SK-N-SH (cell line): ENCODE measurements around the gene PDE9A. TPM values are rescaled to one million over a fixed set of nuclear protein-coding genes. Genes with fewer than 3 reads are reported as not detected.

Experiments
- CTCF ChIA-PET: fragments of 300-600, 350-600 bp; formaldehyde crosslinking; extraction: SDS; loops from one replicate; lab custom pipeline; 2021; lab: Yijun Ruan, JAX
- POLR2A ChIA-PET: fragments of 350-600 bp; sonication (Branson Sonifier 250); formaldehyde crosslinking; extraction: SDS; loops from one replicate; lab custom pipeline; 2020; ENCODE audit warnings: antibody characterized with exemption, inconsistent platforms; lab: Yijun Ruan, JAX
- DNase-seq: peaks from one replicate; pipeline ENCODE4 v3.0.0; 2012
- H2AFZ ChIP-seq: fragments of 200-600 bp; sonication (generic); 2 replicates; pipeline ENCODE4 v1.8.1; 2016; ENCODE audit warnings: antibody characterized with exemption, mild to moderate bottlenecking, low read depth
- H3F3A ChIP-seq: fragments of 200-600 bp; sonication (generic); replicated peaks from 2 replicates; pipeline ENCODE3; 2016; ENCODE audit warnings: antibody characterized with exemption, mild to moderate bottlenecking; ENCODE audit not compliant: insufficient read depth
- H3K27ac ChIP-seq, 2 experiments: fragments of 200-500 bp in 1 of 2; fragments of 200-600 bp in 1 of 2; sonication (Bioruptor generic) in 1 of 2; sonication (generic), shearing (Covaris generic) in 1 of 2; 2 replicates each; pipeline versions ENCODE4 v1.5.1 to v1.6.1; 2014 to 2016; ENCODE audit warnings: low read depth in 2 of 2, inconsistent platforms in 1 of 2, low read length in 1 of 2, mild to moderate bottlenecking in 1 of 2, mixed read lengths in 1 of 2
- H3K27me3 ChIP-seq: fragments of 200-600 bp; sonication (generic), shearing (Covaris generic); 2 replicates; pipeline ENCODE4 v1.6.1; 2016; ENCODE audit warnings: mixed run types; ENCODE audit not compliant: insufficient read depth
- H3K36me3 ChIP-seq, 2 experiments: fragments of 200-500 bp in 1 of 2; fragments of 200-600 bp in 1 of 2; sonication (Bioruptor generic) in 1 of 2; sonication (generic) in 1 of 2; replicated peaks in 1 of 2; 2 replicates each; pipeline versions ENCODE3 to v1.5.1; 2014 to 2016; ENCODE audit warnings: low read length in 1 of 2, mild to moderate bottlenecking in 1 of 2; ENCODE audit not compliant: insufficient read depth in 2 of 2, control insufficient read depth in 1 of 2
- H3K4me1 ChIP-seq, 2 experiments: fragments of 200-500 bp in 1 of 2; fragments of 200-600 bp in 1 of 2; sonication (Bioruptor generic) in 1 of 2; sonication (generic), shearing (Covaris generic) in 1 of 2; 2 replicates each; pipeline versions ENCODE4 v1.5.1 to v1.6.1; 2014 to 2016; ENCODE audit warnings: low read depth in 1 of 2, low read length in 1 of 2, mixed run types in 1 of 2; ENCODE audit not compliant: insufficient read depth in 2 of 2, control insufficient read depth in 1 of 2
- H3K4me2 ChIP-seq: fragments of 200-600 bp; sonication (generic), shearing (Covaris generic); 2 replicates; pipeline ENCODE4 v1.6.1; 2017; ENCODE audit warnings: mixed run types
- H3K4me3 ChIP-seq, 2 experiments: fragments of 200-500 bp in 1 of 2; fragments of 200-600 bp in 1 of 2; sonication (Bioruptor generic) in 1 of 2; sonication (generic), shearing (Covaris generic) in 1 of 2; 2 replicates each; pipeline versions ENCODE4 v1.5.1 to v1.8.1; 2014 to 2016; ENCODE audit warnings: low read depth in 2 of 2, inconsistent platforms in 1 of 2, low read length in 1 of 2, mild to moderate bottlenecking in 1 of 2, mixed read lengths in 1 of 2, moderate library complexity in 1 of 2
- H3K79me2 ChIP-seq: fragments of 200-600 bp; sonication (generic); 2 replicates; pipeline ENCODE4 v1.8.1; 2017; ENCODE audit warnings: mild to moderate bottlenecking; ENCODE audit not compliant: insufficient read depth
- H3K9ac ChIP-seq: fragments of 200-600 bp; sonication (generic); 2 replicates; pipeline ENCODE4 v1.6.1; 2017; ENCODE audit warnings: mixed run types
- H3K9me2 ChIP-seq: fragments of 200-600 bp; sonication (generic); 2 replicates; pipeline ENCODE4 v1.6.1; 2017; ENCODE audit warnings: mixed run types
- H3K9me3 ChIP-seq: fragments of 200-600 bp; sonication (generic); 2 replicates; pipeline ENCODE4 v1.6.1; 2017; ENCODE audit warnings: mixed run types, mild to moderate bottlenecking, moderate library complexity
- H4K20me1 ChIP-seq: fragments of 200-600 bp; sonication (generic); 2 replicates; pipeline ENCODE4 v1.6.1; 2017; ENCODE audit warnings: mild to moderate bottlenecking, mixed run types; ENCODE audit not compliant: insufficient read depth
- CHD2 ChIP-seq: fragments of 150-350 bp; IDR thresholded peaks from 2 replicates; pipeline ENCODE4 v1.6.1; 2018; ENCODE audit warnings: low read length; ENCODE audit not compliant: partially characterized antibody
- ELF1 ChIP-seq: IDR thresholded peaks from 2 replicates; pipeline ENCODE4 v1.4.0; 2012
- FOXM1 ChIP-seq: IDR thresholded peaks from 2 replicates; pipeline ENCODE4 v1.4.0; 2012; ENCODE audit warnings: low read depth, mild to moderate bottlenecking
- GATA2 ChIP-seq: sonication (generic); formaldehyde crosslinking; IDR thresholded peaks from 2 replicates; pipeline ENCODE4 v1.5.0; 2020; ENCODE audit warnings: mild to moderate bottlenecking, missing genetic modification reagents
- MEF2A ChIP-seq: IDR thresholded peaks from 2 replicates; pipeline ENCODE4 v1.4.0; 2012; ENCODE audit warnings: low read depth, borderline replicate concordance
- POLR2AphosphoS5 ChIP-seq: IDR thresholded peaks from 2 replicates; pipeline ENCODE4 v1.6.1; 2012; ENCODE audit warnings: low read depth, low read length
- RAD21 ChIP-seq: IDR thresholded peaks from 2 replicates; pipeline ENCODE4 v1.6.1; 2012; ENCODE audit warnings: mild to moderate bottlenecking, low read length
- RFX5 ChIP-seq: IDR thresholded peaks from 2 replicates; pipeline ENCODE4 v1.6.1; 2012; ENCODE audit warnings: mild to moderate bottlenecking, improper control_type of control experiment, low read length
- TAF1 ChIP-seq: IDR thresholded peaks from 2 replicates; pipeline ENCODE4 v1.6.1; 2012; ENCODE audit warnings: low read depth, mild to moderate bottlenecking, low read length, moderate library complexity, borderline replicate concordance
- TCF12 ChIP-seq: IDR thresholded peaks from 2 replicates; pipeline ENCODE4 v1.4.0; 2012
- TEAD4 ChIP-seq: IDR thresholded peaks from 2 replicates; pipeline ENCODE4 v1.4.0; 2012; ENCODE audit warnings: mild to moderate bottlenecking, borderline replicate concordance; ENCODE audit not compliant: insufficient read depth
- USF2 ChIP-seq: fragments of 150-350 bp; IDR thresholded peaks from 2 replicates; pipeline ENCODE4 v1.6.1; 2017; ENCODE audit warnings: antibody characterized with exemption, low read length, low read depth, borderline replicate concordance
- WGBS: methylation state at CpG from one replicate; pipeline ENCODE4 v1.1.6; 2017; ENCODE audit warnings: low lambda C conversion rate; 5-methylcytosine and 5-hydroxymethylcytosine counted together
- polyA plus RNA-seq, 3 experiments: library from polyadenylated mRNA; depleted of rRNA; stranded (reverse); fragments of >200 nt; gene quantifications; 2 replicates each; pipeline ENCODE4 v1.2.3, GENCODE V29; 2012
- TF ChIP-seq, protein P1 (sequence below): IDR thresholded peaks from 2 replicates; pipeline ENCODE4 v1.4.0; 2012; ENCODE audit warnings: low read depth, borderline replicate concordance
- TF ChIP-seq, protein P2 (sequence below): IDR thresholded peaks from 2 replicates; pipeline ENCODE4; 2012
- TF ChIP-seq, protein P3 (sequence below): IDR thresholded peaks from 2 replicates; pipeline ENCODE4 v1.6.1; 2012; ENCODE audit warnings: mild to moderate bottlenecking, low read depth, low read length, moderate library complexity
- TF ChIP-seq, protein P4 (sequence below): fragments of 150-350 bp; IDR thresholded peaks from 2 replicates; pipeline ENCODE4 v1.6.1; 2016; ENCODE audit warnings: mild to moderate bottlenecking, low read depth, low read length
- TF ChIP-seq, protein P5 (sequence below): IDR thresholded peaks from 2 replicates; pipeline ENCODE4 v1.4.0; 2012; ENCODE audit warnings: low read depth
- TF ChIP-seq, protein P6 (sequence below): IDR thresholded peaks from 2 replicates; pipeline ENCODE4 v1.4.0; 2012; ENCODE audit warnings: low read depth, borderline replicate concordance

The PDE9A gene
- polyA plus RNA-seq, 1 of the 3 experiments (the other 2 are of a cell fraction): 0.28 TPM

- Histone ChIP-seq H3K9me2 (no peaks in the 10 kb centered on the region), H4K20me1 (no peaks in the 10 kb centered on the region), H3K4me2 (no peak overlapping the region), H3K9me3 (no peaks in the 10 kb centered on the region), H3K27ac (no peak overlapping the region), H2AFZ (no peak overlapping the region), H3K79me2 (no peaks in the 10 kb centered on the region), H3K36me3 (no peaks in the 10 kb centered on the region), H3K4me3 (no peak overlapping the region), H3K27me3 (no peaks in the 10 kb centered on the region), H3F3A (no peaks in the 10 kb centered on the region), H3K9ac (no peak overlapping the region), H3K4me1 (peaks cover 0 to 14% of the 10 kb centered on the region in 2 experiments; a peak in 1 of 4 replicates)
- DNase-seq: no peak
- TF ChIP-seq USF2 (no peak), POLR2AphosphoS5 (no peak), FOXM1 (no peak), MEF2A (no peak), CHD2 (no peak), RFX5 (no peak), GATA2 (CRISPR knock-in tag) (no peak), ELF1 (no peak), TEAD4 (no peak), RAD21 (no peak), TAF1 (no peak), TCF12 (no peak)
- TF ChIP-seq, protein P1, sequence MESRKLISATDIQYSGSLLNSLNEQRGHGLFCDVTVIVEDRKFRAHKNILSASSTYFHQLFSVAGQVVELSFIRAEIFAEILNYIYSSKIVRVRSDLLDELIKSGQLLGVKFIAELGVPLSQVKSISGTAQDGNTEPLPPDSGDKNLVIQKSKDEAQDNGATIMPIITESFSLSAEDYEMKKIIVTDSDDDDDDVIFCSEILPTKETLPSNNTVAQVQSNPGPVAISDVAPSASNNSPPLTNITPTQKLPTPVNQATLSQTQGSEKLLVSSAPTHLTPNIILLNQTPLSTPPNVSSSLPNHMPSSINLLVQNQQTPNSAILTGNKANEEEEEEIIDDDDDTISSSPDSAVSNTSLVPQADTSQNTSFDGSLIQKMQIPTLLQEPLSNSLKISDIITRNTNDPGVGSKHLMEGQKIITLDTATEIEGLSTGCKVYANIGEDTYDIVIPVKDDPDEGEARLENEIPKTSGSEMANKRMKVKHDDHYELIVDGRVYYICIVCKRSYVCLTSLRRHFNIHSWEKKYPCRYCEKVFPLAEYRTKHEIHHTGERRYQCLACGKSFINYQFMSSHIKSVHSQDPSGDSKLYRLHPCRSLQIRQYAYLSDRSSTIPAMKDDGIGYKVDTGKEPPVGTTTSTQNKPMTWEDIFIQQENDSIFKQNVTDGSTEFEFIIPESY: no peak
- TF ChIP-seq, protein P2, sequence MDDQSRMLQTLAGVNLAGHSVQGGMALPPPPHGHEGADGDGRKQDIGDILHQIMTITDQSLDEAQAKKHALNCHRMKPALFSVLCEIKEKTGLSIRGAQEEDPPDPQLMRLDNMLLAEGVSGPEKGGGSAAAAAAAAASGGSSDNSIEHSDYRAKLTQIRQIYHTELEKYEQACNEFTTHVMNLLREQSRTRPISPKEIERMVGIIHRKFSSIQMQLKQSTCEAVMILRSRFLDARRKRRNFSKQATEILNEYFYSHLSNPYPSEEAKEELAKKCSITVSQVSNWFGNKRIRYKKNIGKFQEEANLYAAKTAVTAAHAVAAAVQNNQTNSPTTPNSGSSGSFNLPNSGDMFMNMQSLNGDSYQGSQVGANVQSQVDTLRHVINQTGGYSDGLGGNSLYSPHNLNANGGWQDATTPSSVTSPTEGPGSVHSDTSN: no peak
- TF ChIP-seq, protein P3, sequence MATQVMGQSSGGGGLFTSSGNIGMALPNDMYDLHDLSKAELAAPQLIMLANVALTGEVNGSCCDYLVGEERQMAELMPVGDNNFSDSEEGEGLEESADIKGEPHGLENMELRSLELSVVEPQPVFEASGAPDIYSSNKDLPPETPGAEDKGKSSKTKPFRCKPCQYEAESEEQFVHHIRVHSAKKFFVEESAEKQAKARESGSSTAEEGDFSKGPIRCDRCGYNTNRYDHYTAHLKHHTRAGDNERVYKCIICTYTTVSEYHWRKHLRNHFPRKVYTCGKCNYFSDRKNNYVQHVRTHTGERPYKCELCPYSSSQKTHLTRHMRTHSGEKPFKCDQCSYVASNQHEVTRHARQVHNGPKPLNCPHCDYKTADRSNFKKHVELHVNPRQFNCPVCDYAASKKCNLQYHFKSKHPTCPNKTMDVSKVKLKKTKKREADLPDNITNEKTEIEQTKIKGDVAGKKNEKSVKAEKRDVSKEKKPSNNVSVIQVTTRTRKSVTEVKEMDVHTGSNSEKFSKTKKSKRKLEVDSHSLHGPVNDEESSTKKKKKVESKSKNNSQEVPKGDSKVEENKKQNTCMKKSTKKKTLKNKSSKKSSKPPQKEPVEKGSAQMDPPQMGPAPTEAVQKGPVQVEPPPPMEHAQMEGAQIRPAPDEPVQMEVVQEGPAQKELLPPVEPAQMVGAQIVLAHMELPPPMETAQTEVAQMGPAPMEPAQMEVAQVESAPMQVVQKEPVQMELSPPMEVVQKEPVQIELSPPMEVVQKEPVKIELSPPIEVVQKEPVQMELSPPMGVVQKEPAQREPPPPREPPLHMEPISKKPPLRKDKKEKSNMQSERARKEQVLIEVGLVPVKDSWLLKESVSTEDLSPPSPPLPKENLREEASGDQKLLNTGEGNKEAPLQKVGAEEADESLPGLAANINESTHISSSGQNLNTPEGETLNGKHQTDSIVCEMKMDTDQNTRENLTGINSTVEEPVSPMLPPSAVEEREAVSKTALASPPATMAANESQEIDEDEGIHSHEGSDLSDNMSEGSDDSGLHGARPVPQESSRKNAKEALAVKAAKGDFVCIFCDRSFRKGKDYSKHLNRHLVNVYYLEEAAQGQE: no peak
- TF ChIP-seq, protein P4, sequence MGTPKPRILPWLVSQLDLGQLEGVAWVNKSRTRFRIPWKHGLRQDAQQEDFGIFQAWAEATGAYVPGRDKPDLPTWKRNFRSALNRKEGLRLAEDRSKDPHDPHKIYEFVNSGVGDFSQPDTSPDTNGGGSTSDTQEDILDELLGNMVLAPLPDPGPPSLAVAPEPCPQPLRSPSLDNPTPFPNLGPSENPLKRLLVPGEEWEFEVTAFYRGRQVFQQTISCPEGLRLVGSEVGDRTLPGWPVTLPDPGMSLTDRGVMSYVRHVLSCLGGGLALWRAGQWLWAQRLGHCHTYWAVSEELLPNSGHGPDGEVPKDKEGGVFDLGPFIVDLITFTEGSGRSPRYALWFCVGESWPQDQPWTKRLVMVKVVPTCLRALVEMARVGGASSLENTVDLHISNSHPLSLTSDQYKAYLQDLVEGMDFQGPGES: no peak
- TF ChIP-seq, protein P5, sequence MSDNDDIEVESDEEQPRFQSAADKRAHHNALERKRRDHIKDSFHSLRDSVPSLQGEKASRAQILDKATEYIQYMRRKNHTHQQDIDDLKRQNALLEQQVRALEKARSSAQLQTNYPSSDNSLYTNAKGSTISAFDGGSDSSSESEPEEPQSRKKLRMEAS: no peak
- TF ChIP-seq, protein P6, sequence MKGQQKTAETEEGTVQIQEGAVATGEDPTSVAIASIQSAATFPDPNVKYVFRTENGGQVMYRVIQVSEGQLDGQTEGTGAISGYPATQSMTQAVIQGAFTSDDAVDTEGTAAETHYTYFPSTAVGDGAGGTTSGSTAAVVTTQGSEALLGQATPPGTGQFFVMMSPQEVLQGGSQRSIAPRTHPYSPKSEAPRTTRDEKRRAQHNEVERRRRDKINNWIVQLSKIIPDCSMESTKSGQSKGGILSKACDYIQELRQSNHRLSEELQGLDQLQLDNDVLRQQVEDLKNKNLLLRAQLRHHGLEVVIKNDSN: no peak
- POLR2A ChIA-PET: no interaction called here
- WGBS: 73% methylated on average over 14 of the region's 15 CpGs
- CTCF ChIA-PET: no interaction called here
Observed at GRCh38 chr21:42725416-42725930, 72.1 kb downstream of the PDE9A start.
